GM12874 (cell line): ENCODE data around the gene HAGH.

Source experiments
- CTCF ChIP-seq: IDR thresholded peaks from 2 replicates; pipeline ENCODE4 v1.5.1; 2011; ENCODE audit warnings: low read depth, mild to moderate bottlenecking, control low read depth, low read length, moderate library complexity; ENCODE audit not compliant: insufficient read depth

HAGH gene

GRCh38 chr16:1781758-1782407, 44.7 kb downstream of the HAGH start:
- TF ChIP-seq CTCF: no peak

GRCh38 chr16:1781254-1781653, 45.4 kb downstream of the HAGH start:
- TF ChIP-seq CTCF: no peak

- TF ChIP-seq CTCF: no peak
Measured at GRCh38 chr16:1780677-1781072, 46.0 kb downstream of the HAGH start.

GRCh38 chr16:1779741-1780676, 46.6 kb downstream of the HAGH start:
- TF ChIP-seq CTCF: no peak

- TF ChIP-seq CTCF: no peak
Measured at GRCh38 chr16:1779234-1779701, 47.4 kb downstream of the HAGH start.

- no peak for TF ChIP-seq CTCF
Measured at GRCh38 chr16:1778200-1779179, 48.1 kb downstream of the HAGH start.
